Peyer's patch (tissue), 4 donors: Measurements from ENCODE around the gene MICAL3. TPM values are rescaled to one million over a fixed set of nuclear protein-coding genes. Genes with fewer than 3 reads are reported as not detected.

Source experiments
- DNase-seq, 3 donors: peaks; one replicate each; pipeline ENCODE4 v3.0.0-alpha.2; 2017 to 2019
- H3K27ac ChIP-seq, 4 donors: fragments of 200-600 bp; sonication (generic); one replicate each; pipeline ENCODE4 v1.5.1; 2016 to 2019
- H3K27me3 ChIP-seq, 2 donors: fragments of 200-600 bp; sonication (generic); one replicate each; pipeline ENCODE4 v1.5.1; 2019
- H3K36me3 ChIP-seq, 3 donors: fragments of 200-600 bp; sonication (generic); one replicate each; pipeline ENCODE4 v1.5.1; 2016 to 2019
- H3K4me1 ChIP-seq, 4 donors: fragments of 200-600 bp; sonication (generic); one replicate each; pipeline ENCODE4 v1.5.1; 2016 to 2019
- H3K4me3 ChIP-seq, 4 donors: fragments of 200-600 bp; sonication (generic); 1 replicate in 3 of 4; 2 replicates in 1 of 4; pipeline ENCODE4 v1.5.1; 2016 to 2019; ENCODE audit warnings: mild to moderate bottlenecking in 1 of 4
- H3K9me3 ChIP-seq, 4 donors: fragments of 200-600 bp; sonication (generic); one replicate each; pipeline ENCODE4 v1.5.1; 2016 to 2019; ENCODE audit warnings: mild to moderate bottlenecking in 1 of 4
- CTCF ChIP-seq, 6 experiments: fragments of 450-650 bp in 4 of 6; fragments of 200-600 bp in 2 of 6; sonication (generic) in 1 of 6; IDR thresholded peaks; one replicate each; pipeline ENCODE4 v1.5.1; 2017 to 2019; ENCODE audit warnings: antibody characterized with exemption in 6 of 6, mild to moderate bottlenecking in 3 of 6, moderate library complexity in 1 of 6
- POLR2A ChIP-seq, 2 donors: fragments of 450-650 bp; IDR thresholded peaks; one replicate each; pipeline ENCODE4 v1.5.1; 2017; ENCODE audit warnings: antibody characterized with exemption in 2 of 2, mild to moderate bottlenecking in 2 of 2, moderate library complexity in 2 of 2
- total RNA-seq, 4 donors: library from RNA; depleted of rRNA; stranded (reverse); fragments of >200 nt; gene quantifications; one replicate each; pipeline ENCODE4 v1.1.0, GENCODE V29; 2016

MICAL3 gene
- total RNA-seq, 4 donors from 2014 or later, result 68.5 to 99.1 (median 88.7) TPM

GRCh38 chr22:17868771-17869170, 155.6 kb downstream of the MICAL3 start:
- H3K4me1 ChIP-seq, result peaks cover 0 to 60% (median 8%) of the 10 kb centered on the region in 4 donors
- no peaks in the 10 kb centered on the region for H3K27me3 ChIP-seq
- H3K4me3 ChIP-seq, result no peak overlapping the region
- H3K27ac ChIP-seq, result peak overlapping the region in 3 of 4 donors; percentile 60 to 91 (median 89)
- peaks cover 0 to 59% (median 5%) of the 10 kb centered on the region in 3 donors for H3K36me3 ChIP-seq
- no peak for DNase-seq
- TF ChIP-seq POLR2A (IDR thresholded peaks at IDR 0.05) (no peak), CTCF (IDR thresholded peaks at IDR 0.05) (no peak)
- no peaks in the 10 kb centered on the region for H3K9me3 ChIP-seq

- Histone ChIP-seq H3K27ac (peak overlapping the region in 3 of 4 donors; percentile 35 to 91 (median 73)), H3K27me3 (no peaks in the 10 kb centered on the region), H3K9me3 (no peaks in the 10 kb centered on the region), H3K4me3 (no peak overlapping the region), H3K36me3 (peaks cover 0 to 57% (median 5%) of the 10 kb centered on the region in 3 donors), H3K4me1 (peaks cover 0 to 60% (median 8%) of the 10 kb centered on the region in 4 donors)
- TF ChIP-seq CTCF (IDR thresholded peaks at IDR 0.05) (peak in 3 of 6 experiments; percentile 34 to 50 (median 37)), POLR2A (IDR thresholded peaks at IDR 0.05) (no peak)
- peak in 2 of 3 donors; percentile 87 to 89 for DNase-seq
These were observed 157.1 kb downstream of the MICAL3 start for GRCh38 chr22:17867160-17867785.

- peaks cover 0 to 55% (median 8%) of the 10 kb centered on the region in 4 donors for H3K4me1 ChIP-seq
- peaks cover 0 to 50% (median 5%) of the 10 kb centered on the region in 3 donors for H3K36me3 ChIP-seq
- no peak for DNase-seq
- no peak for TF ChIP-seq CTCF (IDR thresholded peaks at IDR 0.05)
- TF ChIP-seq POLR2A (IDR thresholded peaks at IDR 0.05), result no peak
- H3K9me3 ChIP-seq, result no peaks in the 10 kb centered on the region
- H3K27me3 ChIP-seq, result no peaks in the 10 kb centered on the region
- H3K27ac ChIP-seq, result peak overlapping the region in 3 of 4 donors; percentile 35 to 91 (median 73)
- no peak overlapping the region for H3K4me3 ChIP-seq
These were observed 157.7 kb downstream of the MICAL3 start for GRCh38 chr22:17866621-17867020.

- H3K27ac ChIP-seq, result peak overlapping the region in 1 of 4 donors; percentile 27
- H3K9me3 ChIP-seq, result no peaks in the 10 kb centered on the region
- no peaks in the 10 kb centered on the region for H3K27me3 ChIP-seq
- no peak for DNase-seq
- H3K36me3 ChIP-seq, result peaks cover 0 to 45% (median 5%) of the 10 kb centered on the region in 3 donors
- no peak for TF ChIP-seq CTCF (IDR thresholded peaks at IDR 0.05)
- no peak for TF ChIP-seq POLR2A (IDR thresholded peaks at IDR 0.05)
- peaks cover 0 to 51% (median 8%) of the 10 kb centered on the region in 4 donors for H3K4me1 ChIP-seq
- H3K4me3 ChIP-seq, result no peak overlapping the region
These were observed 158.2 kb downstream of the MICAL3 start for GRCh38 chr22:17866127-17866526.

- no peaks in the 10 kb centered on the region for H3K27me3 ChIP-seq
- DNase-seq, result peak in 2 of 3 donors; percentile 63 to 71
- H3K36me3 ChIP-seq, result peaks cover 0 to 42% (median 5%) of the 10 kb centered on the region in 3 donors
- no peak for TF ChIP-seq CTCF (IDR thresholded peaks at IDR 0.05)
- TF ChIP-seq POLR2A (IDR thresholded peaks at IDR 0.05), result no peak
- H3K4me1 ChIP-seq, result peaks cover 0 to 44% (median 8%) of the 10 kb centered on the region in 4 donors
- H3K4me3 ChIP-seq, result no peak overlapping the region
- no peaks in the 10 kb centered on the region for H3K9me3 ChIP-seq
- peak overlapping the region in 3 of 4 donors; percentile 27 to 48 (median 31) for H3K27ac ChIP-seq
These were observed 158.9 kb downstream of the MICAL3 start for GRCh38 chr22:17865183-17866055.
